GM21529 (cell line): ENCODE data around the gene GPN2.
A peak's percentile ranks its signal among the peaks of the same experiment; 100 is the strongest.

Source experiments
- ATAC-seq: cut with Tn5 transposase; IDR thresholded peaks from one replicate; pipeline ENCODE4 v1.9.1; 2021; ENCODE audit not compliant: unreplicated experiment

GPN2 gene

GRCh38 chr1:26833432-26834405 lies 56.4 kb downstream of the GPN2 start:
- peak; percentile 82 for ATAC-seq

- no peak for ATAC-seq
Observed at GRCh38 chr1:26832249-26832960, 57.7 kb downstream of the GPN2 start.

- ATAC-seq, result no peak
Observed at GRCh38 chr1:26831546-26832248, 58.4 kb downstream of the GPN2 start.

- ATAC-seq, result no peak
Observed at GRCh38 chr1:26831059-26831458, 59.0 kb downstream of the GPN2 start.

GRCh38 chr1:26829184-26829911 lies 60.7 kb downstream of the GPN2 start:
- no peak for ATAC-seq

- ATAC-seq, result no peak
Observed at GRCh38 chr1:26828411-26828991, 61.6 kb downstream of the GPN2 start.

GRCh38 chr1:26827663-26828062 lies 62.4 kb downstream of the GPN2 start:
- no peak for ATAC-seq

GRCh38 chr1:26827106-26827604 lies 62.9 kb downstream of the GPN2 start:
- ATAC-seq, result no peak

GRCh38 chr1:26826261-26827105 lies 63.6 kb downstream of the GPN2 start, which contains the start of gene ZDHHC18:
Gene ZDHHC18, plus strand, starts transcription at chr1:26826688. Its CDS starts 117 bp downstream, at chr1:26826805.
- peak; percentile 66 for ATAC-seq
